ENCODE measurements around the gene TCF12. TPM values are rescaled to one million over a fixed set of nuclear protein-coding genes. Genes with fewer than 3 reads are reported as not detected.
"Not testable (repeated sequence)": the region's sequence is repeated elsewhere in the genome, so short reads cannot be mapped to it uniquely, and the experiment has no call there.

TCF12 gene
- total RNA-seq, 4 donors from 2014 or later, result 108 to 177 (median 148) TPM

- no peaks in the 10 kb centered on the region for H3K36me3 ChIP-seq
- peaks cover 10 to 39% (median 30%) of the 10 kb centered on the region in 4 donors for H3K4me1 ChIP-seq
- no peaks in the 10 kb centered on the region for H3K27me3 ChIP-seq
- intact Hi-C loops (cut with DNase I), result no loop called here
- TF ChIP-seq POLR2A (IDR thresholded peaks at IDR 0.05; ENCODE audit: low read depth) (no peak), CTCF (IDR thresholded peaks at IDR 0.05) (no peak), EP300 (IDR thresholded peaks at IDR 0.05) (no peak), POLR2AphosphoS5 (IDR thresholded peaks at IDR 0.05) (no peak)
- H3K27ac ChIP-seq (replicated peaks in 1 of 4), result no peak overlapping the region
- WGBS, result 86% methylated on average over 2 of the region's 2 CpGs
- H3K4me3 ChIP-seq, result no peak overlapping the region
- no peaks in the 10 kb centered on the region for H3K9me3 ChIP-seq
- no peak for DNase-seq (ENCODE audit: extremely low spot score)
Observed at GRCh38 chr15:57160823-57161560, 242.5 kb downstream of the TCF12 start.

- 93% methylated on average over 7 of the region's 7 CpGs for WGBS
Observed at GRCh38 chr15:57164251-57164650, 245.8 kb downstream of the TCF12 start.

DNA sequence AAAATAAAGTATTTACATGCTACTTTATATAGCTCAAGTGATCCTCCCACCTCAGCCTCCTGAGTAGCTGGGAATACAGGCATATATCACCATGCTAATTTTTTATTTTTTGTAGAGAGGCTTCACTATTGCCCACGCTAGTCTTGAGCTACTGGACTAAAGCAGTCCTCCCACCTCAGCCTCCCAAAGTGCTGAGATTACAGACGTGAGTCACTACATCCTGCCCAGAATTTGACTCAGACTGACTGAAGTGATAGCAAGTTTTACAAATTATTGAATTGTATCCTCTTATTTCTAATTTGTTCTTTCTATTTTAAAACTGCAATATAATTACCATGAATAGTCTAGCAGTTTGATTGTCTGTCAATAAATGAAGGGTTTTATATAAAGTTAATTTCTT is 247.5 kb downstream of the TCF12 start:
- no peaks in the 10 kb centered on the region for H3K4me1 ChIP-seq
- no peak overlapping the region for H3K4me3 ChIP-seq
- TF ChIP-seq CTCF (IDR thresholded peaks at IDR 0.05), result no peak
- TF ChIP-seq EP300 (IDR thresholded peaks at IDR 0.05), result no peak
- TF ChIP-seq POLR2A (IDR thresholded peaks at IDR 0.05; ENCODE audit: low read depth), result no peak
- TF ChIP-seq POLR2AphosphoS5 (IDR thresholded peaks at IDR 0.05), result no peak
- H3K36me3 ChIP-seq, result peaks cover 0 to 9% (median 8%) of the 10 kb centered on the region in 4 donors
- no peak overlapping the region for H3K27ac ChIP-seq (replicated peaks in 1 of 4)
- H3K9me3 ChIP-seq, result no peaks in the 10 kb centered on the region
- H3K27me3 ChIP-seq, result no peaks in the 10 kb centered on the region
- no peak for DNase-seq (ENCODE audit: extremely low spot score)
- WGBS, result 62% methylated on average over 2 of the region's 2 CpGs
- intact Hi-C loops (cut with DNase I), result loop anchor here (5.0 kb wide), 1 partner anchor 36 kb away; no protein-coding TSS in a partner anchor

More at GRCh38 chr15:57164251-57164650, 245.8 kb downstream of the TCF12 start:
- peaks cover 0 to 13% (median 3%) of the 10 kb centered on the region in 4 donors for H3K4me1 ChIP-seq
- H3K9me3 ChIP-seq; H3K4me3 ChIP-seq; H3K27me3 ChIP-seq; H3K27ac ChIP-seq (replicated peaks in 1 of 4); H3K36me3 ChIP-seq; DNase-seq (ENCODE audit: extremely low spot score); intact Hi-C loops (cut with DNase I): not testable (repeated sequence)

GRCh38 chr15:57167821-57168395 is 249.5 kb downstream of the TCF12 start:
- Histone ChIP-seq H3K27me3 (no peaks in the 10 kb centered on the region), H3K4me1 (no peaks in the 10 kb centered on the region), H3K9me3 (no peaks in the 10 kb centered on the region), H3K27ac (replicated peaks in 1 of 4) (no peak overlapping the region), H3K4me3 (no peak overlapping the region), H3K36me3 (peaks cover 0 to 9% (median 8%) of the 10 kb centered on the region in 4 donors)
- no peak for DNase-seq (ENCODE audit: extremely low spot score)
- WGBS, result 88% methylated on average over 3 of the region's 3 CpGs
- TF ChIP-seq EP300 (IDR thresholded peaks at IDR 0.05) (no peak), CTCF (IDR thresholded peaks at IDR 0.05) (no peak), POLR2A (IDR thresholded peaks at IDR 0.05; ENCODE audit: low read depth) (no peak), POLR2AphosphoS5 (IDR thresholded peaks at IDR 0.05) (no peak)
- intact Hi-C loops (cut with DNase I), result loop anchor here (5.0 kb wide), 1 partner anchor 34 kb away; no protein-coding TSS in a partner anchor

DNA sequence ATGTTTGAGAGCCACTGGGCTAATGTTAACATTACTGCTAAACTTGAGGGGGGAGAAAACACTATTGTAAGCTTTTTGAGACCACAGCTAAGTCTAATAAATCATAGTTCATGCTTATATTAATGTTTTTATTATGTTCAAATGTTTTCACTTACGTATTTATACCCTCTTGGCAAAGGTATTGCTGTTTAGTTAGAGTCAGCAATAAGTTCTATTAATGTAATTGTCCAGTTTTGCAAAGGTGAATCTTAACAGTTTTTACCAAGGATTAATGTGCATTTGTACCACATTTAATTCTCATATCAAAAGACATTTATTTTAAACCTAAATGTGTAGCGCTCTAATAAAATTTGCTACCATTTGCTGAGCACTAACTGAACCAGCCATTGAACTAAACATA is 251.2 kb downstream of the TCF12 start:
- H3K9me3 ChIP-seq, result no peaks in the 10 kb centered on the region
- intact Hi-C loops (cut with DNase I), result loop anchor here (5.0 kb wide), 1 partner anchor 33 kb away; no protein-coding TSS in a partner anchor
- DNase-seq (ENCODE audit: extremely low spot score), result no peak
- H3K36me3 ChIP-seq, result peaks cover 0 to 9% (median 8%) of the 10 kb centered on the region in 4 donors
- H3K27me3 ChIP-seq, result no peaks in the 10 kb centered on the region
- no peak overlapping the region for H3K4me3 ChIP-seq
- no peaks in the 10 kb centered on the region for H3K4me1 ChIP-seq
- H3K27ac ChIP-seq (replicated peaks in 1 of 4), result no peak overlapping the region
- 85% methylated on average over 2 of the region's 2 CpGs for WGBS
- TF ChIP-seq EP300 (IDR thresholded peaks at IDR 0.05), result no peak
- no peak for TF ChIP-seq CTCF (IDR thresholded peaks at IDR 0.05)
- TF ChIP-seq POLR2A (IDR thresholded peaks at IDR 0.05; ENCODE audit: low read depth), result no peak
- TF ChIP-seq POLR2AphosphoS5 (IDR thresholded peaks at IDR 0.05), result no peak

Data from esophagus muscularis mucosa (tissue), 4 donors.